Peyer's patch (tissue), 4 donors: Measurements from ENCODE around the gene GBP5.

Source experiments
- CTCF ChIP-seq, 6 experiments: fragments of 450-650 bp in 4 of 6; fragments of 200-600 bp in 2 of 6; sonication (generic) in 1 of 6; IDR thresholded peaks; one replicate each; pipeline ENCODE4 v1.5.1; 2017 to 2019; ENCODE audit warnings: antibody characterized with exemption in 6 of 6, mild to moderate bottlenecking in 3 of 6, moderate library complexity in 1 of 6
- POLR2A ChIP-seq, 2 donors: fragments of 450-650 bp; IDR thresholded peaks; one replicate each; pipeline ENCODE4 v1.5.1; 2017; ENCODE audit warnings: antibody characterized with exemption in 2 of 2, mild to moderate bottlenecking in 2 of 2, moderate library complexity in 2 of 2

- TF ChIP-seq POLR2A (IDR thresholded peaks at IDR 0.05) (no peak), CTCF (IDR thresholded peaks at IDR 0.05) (no peak)
Measured at GRCh38 chr1:89254658-89255287, 17.9 kb downstream of the GBP5 start.
